HepG2 (cell line): Measurements from ENCODE around the gene ARPC1A. TPM values are rescaled to one million over a fixed set of nuclear protein-coding genes. Genes with fewer than 3 reads are reported as not detected.

Experiments
- ATAC-seq: fragments of 200-7000 bp; cut with Tn5 transposase; 3 replicates; pipeline ENCODE4 v1.9.1; 2020; ENCODE audit warnings: mild to moderate bottlenecking, moderate library complexity
- BruUV-seq: library from RNA; stranded (reverse); fragments of 400-500 nt; replicated peaks from 2 replicates; lab custom pipeline; 2021; lab: Mats Ljungman, UMichigan
- CTCF ChIA-PET: fragments of 300-600 bp; formaldehyde crosslinking; extraction: SDS; loops from one replicate; lab custom pipeline; 2021; ENCODE audit warnings: low total read pairs, inconsistent platforms, low intra/inter-chr PET ratio; lab: Yijun Ruan, JAX
- POLR2A ChIA-PET: fragments of 350-600 bp; sonication (Branson Sonifier 250); formaldehyde crosslinking; loops from one replicate; lab custom pipeline; 2020; ENCODE audit warnings: antibody characterized with exemption, inconsistent platforms; lab: Yijun Ruan, JAX
- DNase-seq: peaks from one replicate; pipeline ENCODE4 v3.0.0-alpha.2; 2015; ENCODE audit warnings: low spot score
- FAIRE-seq: peaks from 3 replicates; lab custom pipeline; 2011; peaks lifted over from hg19 to GRCh38; lab: Jason Lieb, UNC
- H2AFZ ChIP-seq: one replicate; pipeline ENCODE4 v1.6.1; 2011; ENCODE audit warnings: low read length, inconsistent platforms
- H3K27ac ChIP-seq: fragments of 300-600 bp; 3 replicates; pipeline ENCODE4 v1.8.0; 2011; ENCODE audit warnings: mixed run types, mild to moderate bottlenecking, mixed read lengths, low read length, inconsistent platforms; ENCODE audit not compliant: insufficient read depth; ENCODE audit errors: extremely low read length
- H3K27me3 ChIP-seq, 2 experiments: fragments of 200-600 bp in 1 of 2; 2 replicates in 1 of 2; 3 replicates in 1 of 2; pipeline versions ENCODE4 v1.6.0 to v1.8.0; 2011; ENCODE audit warnings: low read length in 2 of 2, mild to moderate bottlenecking in 2 of 2, moderate library complexity in 2 of 2, inconsistent platforms in 1 of 2; ENCODE audit not compliant: insufficient read depth in 2 of 2, control insufficient read depth in 1 of 2
- H3K36me3 ChIP-seq, 2 experiments: fragments of 200-600 bp in 1 of 2; replicated peaks in 1 of 2; 2 replicates in 1 of 2; 3 replicates in 1 of 2; pipeline versions ENCODE4 v1.5.1 to v1.8.0; 2011; ENCODE audit warnings: low read length in 2 of 2, inconsistent platforms in 1 of 2; ENCODE audit not compliant: insufficient read depth in 2 of 2, control insufficient read depth in 1 of 2
- H3K4me1 ChIP-seq: 2 replicates; pipeline ENCODE4 v1.5.1; 2012; ENCODE audit warnings: low read length, inconsistent platforms; ENCODE audit not compliant: insufficient read depth
- H3K4me2 ChIP-seq: 2 replicates; pipeline ENCODE4 v1.6.0; 2011; ENCODE audit warnings: low read depth, low read length, inconsistent platforms
- H3K4me3 ChIP-seq, 3 experiments: fragments of 200-600 bp in 1 of 3; sonication (generic), shearing (Covaris generic) in 1 of 3; replicated peaks in 1 of 3; 2 replicates each; pipeline ENCODE4 v1.5.1; 2011 to 2016; ENCODE audit warnings: low read length in 3 of 3, inconsistent platforms in 2 of 3, low read depth in 2 of 3, mild to moderate bottlenecking in 2 of 3, control low read depth in 1 of 3, mixed read lengths in 1 of 3; ENCODE audit not compliant: insufficient read depth in 1 of 3
- H3K79me2 ChIP-seq: one replicate; pipeline ENCODE4 v1.6.1; 2011; ENCODE audit warnings: low read length, inconsistent platforms; ENCODE audit not compliant: insufficient read depth
- H3K9ac ChIP-seq: 2 replicates; pipeline ENCODE4 v1.6.0; 2011; ENCODE audit warnings: mild to moderate bottlenecking, low read depth, low read length, inconsistent platforms; ENCODE audit not compliant: insufficient read depth
- H3K9me3 ChIP-seq: 2 replicates; pipeline ENCODE4 v1.5.1; 2012; ENCODE audit warnings: mild to moderate bottlenecking, low read length
- H4K20me1 ChIP-seq: 2 replicates; pipeline ENCODE4 v1.6.0; 2011; ENCODE audit warnings: inconsistent platforms, mild to moderate bottlenecking, low read length, moderate library complexity; ENCODE audit not compliant: insufficient read depth
- AGO2 ChIP-seq: fragments of 200-400 bp; formaldehyde crosslinking; optimal IDR thresholded peaks from 2 replicates; pipeline ENCODE3; 2017; ENCODE audit warnings: mild to moderate bottlenecking, low read depth, low read length, moderate library complexity
- AKAP8 ChIP-seq: sonication (generic); formaldehyde crosslinking; IDR thresholded peaks from 2 replicates; pipeline ENCODE4 v1.5.1; 2020; ENCODE audit warnings: mild to moderate bottlenecking, missing genetic modification reagents
- MYC ChIP-seq: sonication (generic); formaldehyde crosslinking; IDR thresholded peaks from 2 replicates; pipeline ENCODE4 v1.9.0; 2021; ENCODE audit warnings: missing genetic modification reagents, borderline replicate concordance
- POLR2G ChIP-seq: fragments of 200-400 bp; formaldehyde crosslinking; IDR thresholded peaks from 2 replicates; pipeline ENCODE4 v1.6.1; 2018; ENCODE audit warnings: mild to moderate bottlenecking, low read depth, low read length, moderate library complexity
- RBFOX2 ChIP-seq: fragments of 200-400 bp; formaldehyde crosslinking; IDR thresholded peaks from 2 replicates; pipeline ENCODE4 v1.6.1; 2017; ENCODE audit warnings: low read depth, mild to moderate bottlenecking, low read length
- ZNF275 ChIP-seq: sonication (generic); formaldehyde crosslinking; IDR thresholded peaks from 2 replicates; pipeline ENCODE4 v1.8.0; 2022; ENCODE audit warnings: missing genetic modification reagents, mild to moderate bottlenecking, inconsistent platforms, borderline replicate concordance
- WGBS: methylation state at CpG from one replicate; pipeline ENCODE4 v1.1.6; 2017; ENCODE audit warnings: low lambda C conversion rate; 5-methylcytosine and 5-hydroxymethylcytosine counted together
- in situ Hi-C: cut with HindIII; loops from 2 replicates; pipeline ENCODE4 v1.10.0; 2017; ENCODE audit warnings: low pct_unique_long_range_greater_than_20kb; ENCODE audit not compliant: extremely low pct_ligation_motif_present
- intact Hi-C: fragments of 100-400 bp; cut with micrococcal nuclease; formaldehyde crosslinking; loops from one replicate; pipeline ENCODE4 v1.10.0; 2022; ENCODE audit not compliant: unreplicated experiment
- polyA plus RNA-seq, 8 experiments: library from polyadenylated mRNA; depleted of rRNA in 3 of 8; stranded (reverse) in 7 of 8; unstranded in 1 of 8; fragments of >200 nt; fragmentation: Illumina TruSeq in 4 of 8; extraction: Trizol in 4 of 8; gene quantifications; 2 replicates each; pipeline versions ENCODE4 v1.2.1 to v1.2.3, GENCODE V29; 2011 to 2016; ENCODE audit warnings: low read depth in 4 of 8, missing spikeins in 1 of 8, mixed read lengths in 1 of 8; ENCODE audit not compliant: insufficient read depth in 1 of 8
- total RNA-seq, 5 experiments: library from RNA; depleted of rRNA; stranded (reverse); fragments of >200 nt; fragmentation: Illumina TruSeq; extraction: Trizol; gene quantifications; 2 replicates each; pipeline ENCODE4 v1.2.3, GENCODE V29; 2016; ENCODE audit warnings: low read depth in 1 of 5

The ARPC1A gene
- total and polyA plus RNA-seq, 2 of the 13 experiments (the other 11 are each of a cell fraction or from before 2014, with no cell fraction given) = 44.3 to 88.5 TPM

GRCh38 chr7:99387912-99388311, 62.2 kb downstream of the ARPC1A start:
- no peak for DNase-seq
- in situ Hi-C loops = no loop called here

DNA sequence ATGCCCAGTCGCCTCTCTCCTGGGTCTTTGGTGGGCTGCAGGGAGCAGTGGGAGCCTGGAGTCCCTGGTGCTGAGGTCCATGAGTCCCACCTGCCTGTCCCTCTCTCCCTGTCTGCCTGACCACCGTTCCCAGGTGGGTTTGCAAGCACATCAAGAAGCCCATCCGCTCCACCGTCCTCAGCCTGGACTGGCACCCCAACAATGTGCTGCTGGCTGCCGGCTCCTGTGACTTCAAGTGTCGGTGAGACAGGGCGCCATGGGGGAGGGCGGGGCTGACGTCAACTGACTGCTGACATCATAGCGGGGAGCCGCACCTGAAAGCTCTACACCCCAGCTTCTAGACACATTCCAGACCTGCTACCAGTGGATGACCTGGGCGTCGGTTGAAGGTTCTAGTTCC, 64.1 kb downstream of the ARPC1A start:
- DNase-seq (no peak), FAIRE-seq (no peak), ATAC-seq (no peak)
- 0 out of 2 replicates have a peak, but pooled peaks cover 6% of the 10 kb centered on the region for H4K20me1 ChIP-seq
- H3K4me3 ChIP-seq = no peak overlapping the region
- WGBS = 94% methylated on average over 10 of the region's 13 CpGs
- H3K9ac ChIP-seq = no peak overlapping the region
- in situ Hi-C loops (no loop called here), intact Hi-C loops (no loop called here)
- no peaks in the 10 kb centered on the region for H3K79me2 ChIP-seq
- BruUV-seq = no TSS peak
- POLR2A ChIA-PET = interaction anchor here (1.6 kb wide), 1 partner anchor 9 kb away, joined by 3 read pairs; no protein-coding TSS in a partner anchor
- peak; percentile 86 for TF ChIP-seq AGO2
- no peak for TF ChIP-seq ZNF275
- TF ChIP-seq POLR2G = peak; percentile 28; the same call in 1 of the 2 replicates
- TF ChIP-seq RBFOX2 = 0 out of 2 replicates have a peak, but pooled peaks have one; percentile 28
- TF ChIP-seq AKAP8 (CRISPR knock-in tag) = 0 out of 2 replicates have a peak, but pooled peaks have one; percentile 45
- H3K36me3 ChIP-seq = peaks cover 21 to 58% of the 10 kb centered on the region in 2 experiments
- H3K9me3 ChIP-seq = no peaks in the 10 kb centered on the region
- no peak overlapping the region for H2AFZ ChIP-seq
- CTCF ChIA-PET = no interaction called here
- H3K27ac ChIP-seq = no peak overlapping the region
- H3K4me2 ChIP-seq = no peak overlapping the region
- H3K27me3 ChIP-seq = no peaks in the 10 kb centered on the region
- no peaks in the 10 kb centered on the region for H3K4me1 ChIP-seq

More at GRCh38 chr7:99387912-99388311, 62.2 kb downstream of the ARPC1A start:
- POLR2A ChIA-PET = interaction anchor here (1.7 kb wide), 1 partner anchor 21 kb away, joined by 5 read pairs; the partner anchor contains the start of genes BUD31 and PDAP1
- CTCF ChIA-PET = interaction anchor here (2.2 kb wide), 1 partner anchor 23 kb away, joined by 18 read pairs; no protein-coding TSS in a partner anchor
- Histone ChIP-seq H3K4me1 (no peaks in the 10 kb centered on the region), H3K9me3 (no peaks in the 10 kb centered on the region), H3K27ac (no peak overlapping the region), H2AFZ (no peak overlapping the region), H4K20me1 (0 out of 2 replicates have a peak, but pooled peaks cover 6% of the 10 kb centered on the region)
- intact Hi-C loops = loop anchor here (1.0 kb wide), 1 partner anchor 23 kb away; no protein-coding TSS in a partner anchor
- FAIRE-seq = no peak
- WGBS = 100% methylated on average over 19 of the region's 20 CpGs
- BruUV-seq = no TSS peak
- TF ChIP-seq RBFOX2 = 0 out of 2 replicates have a peak, but pooled peaks have one; percentile 36
- TF ChIP-seq AGO2 = peak; percentile 79
- TF ChIP-seq MYC = no peak
- TF ChIP-seq, all 625 proteins: peak for 2
- H3K79me2 ChIP-seq = peaks cover 5% of the 10 kb centered on the region
- peaks cover 17 to 45% of the 10 kb centered on the region in 2 experiments for H3K36me3 ChIP-seq
- no peak overlapping the region for H3K4me2 ChIP-seq
- ATAC-seq = no peak
- H3K4me3 ChIP-seq = no peak overlapping the region
- no peaks in the 10 kb centered on the region for H3K27me3 ChIP-seq
- H3K9ac ChIP-seq = no peak overlapping the region
